COLO668 (cell line): ENCODE data around the gene UBN1.

ENCODE experiments used
- DNase-seq: peaks from one replicate; lab custom pipeline; 2025; ENCODE audit not compliant: unreplicated experiment; lab: John Stamatoyannopoulos, UW

The UBN1 gene, protein sequence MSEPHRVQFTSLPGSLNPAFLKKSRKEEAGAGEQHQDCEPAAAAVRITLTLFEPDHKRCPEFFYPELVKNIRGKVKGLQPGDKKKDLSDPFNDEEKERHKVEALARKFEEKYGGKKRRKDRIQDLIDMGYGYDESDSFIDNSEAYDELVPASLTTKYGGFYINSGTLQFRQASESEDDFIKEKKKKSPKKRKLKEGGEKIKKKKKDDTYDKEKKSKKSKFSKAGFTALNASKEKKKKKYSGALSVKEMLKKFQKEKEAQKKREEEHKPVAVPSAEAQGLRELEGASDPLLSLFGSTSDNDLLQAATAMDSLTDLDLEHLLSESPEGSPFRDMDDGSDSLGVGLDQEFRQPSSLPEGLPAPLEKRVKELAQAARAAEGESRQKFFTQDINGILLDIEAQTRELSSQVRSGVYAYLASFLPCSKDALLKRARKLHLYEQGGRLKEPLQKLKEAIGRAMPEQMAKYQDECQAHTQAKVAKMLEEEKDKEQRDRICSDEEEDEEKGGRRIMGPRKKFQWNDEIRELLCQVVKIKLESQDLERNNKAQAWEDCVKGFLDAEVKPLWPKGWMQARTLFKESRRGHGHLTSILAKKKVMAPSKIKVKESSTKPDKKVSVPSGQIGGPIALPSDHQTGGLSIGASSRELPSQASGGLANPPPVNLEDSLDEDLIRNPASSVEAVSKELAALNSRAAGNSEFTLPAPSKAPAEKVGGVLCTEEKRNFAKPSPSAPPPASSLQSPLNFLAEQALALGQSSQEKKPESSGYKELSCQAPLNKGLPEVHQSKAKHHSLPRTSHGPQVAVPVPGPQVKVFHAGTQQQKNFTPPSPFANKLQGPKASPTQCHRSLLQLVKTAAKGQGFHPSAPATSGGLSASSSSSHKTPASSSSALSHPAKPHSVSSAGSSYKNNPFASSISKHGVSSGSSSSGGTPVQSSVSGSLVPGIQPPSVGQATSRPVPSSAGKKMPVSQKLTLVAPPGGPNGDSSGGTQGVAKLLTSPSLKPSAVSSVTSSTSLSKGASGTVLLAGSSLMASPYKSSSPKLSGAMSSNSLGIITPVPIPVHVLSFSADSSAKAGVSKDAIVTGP (N-terminal part only)

DNA sequence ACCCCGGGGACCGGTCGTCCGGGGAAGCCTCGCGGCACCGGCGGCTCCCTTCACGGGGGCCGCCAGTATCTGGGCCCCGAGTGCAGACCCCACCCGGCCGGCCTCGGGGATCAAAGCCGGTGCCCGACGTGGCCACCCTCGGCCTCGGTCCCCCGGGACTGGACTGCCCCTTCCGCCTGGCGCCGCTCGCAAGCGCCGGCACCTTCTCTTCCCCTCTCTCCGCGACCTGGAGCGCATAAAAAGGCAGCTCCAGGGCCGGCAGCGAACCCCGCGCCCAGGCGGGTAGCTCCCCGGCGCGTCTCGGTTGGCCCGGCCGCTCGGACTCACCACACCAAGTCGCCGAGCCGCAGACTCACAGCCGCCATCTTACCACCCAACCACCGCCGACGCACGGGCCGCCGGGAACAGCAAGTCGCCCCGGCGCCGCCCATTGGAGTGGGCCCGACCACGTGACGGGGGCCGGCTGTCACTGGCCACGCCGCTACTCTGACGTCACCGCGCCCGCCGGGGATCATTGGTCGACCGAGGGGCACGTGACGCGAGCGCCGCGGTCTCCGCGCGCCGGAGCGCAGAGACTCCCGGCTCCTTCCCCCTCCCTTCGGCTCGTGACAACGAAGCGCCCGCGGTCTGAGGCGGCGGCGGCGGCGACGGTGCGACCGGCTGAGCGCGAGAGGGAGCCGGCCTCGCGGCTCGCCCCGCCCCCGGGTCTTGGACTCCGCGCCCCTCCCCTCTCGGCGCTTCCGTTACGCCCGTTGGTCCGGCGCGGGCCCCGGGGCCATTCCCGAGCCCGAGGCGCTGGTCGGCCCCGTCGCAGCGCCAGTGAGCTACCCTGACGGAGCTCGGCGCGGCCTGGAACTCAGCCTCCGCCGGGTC lies at the start of gene UBN1, which contains the start of gene GLYR1:
TSS of gene UBN1 (plus strand) at position 581 of the 873 bp plus-strand sequence. CDS start 5,437 bp downstream, outside the sequence.
TSS of gene GLYR1 (minus strand) at position 388 of the 873 bp plus-strand sequence. CDS start at position 365, 23 bp downstream.
- DNase-seq, result peak; percentile 99

DNA sequence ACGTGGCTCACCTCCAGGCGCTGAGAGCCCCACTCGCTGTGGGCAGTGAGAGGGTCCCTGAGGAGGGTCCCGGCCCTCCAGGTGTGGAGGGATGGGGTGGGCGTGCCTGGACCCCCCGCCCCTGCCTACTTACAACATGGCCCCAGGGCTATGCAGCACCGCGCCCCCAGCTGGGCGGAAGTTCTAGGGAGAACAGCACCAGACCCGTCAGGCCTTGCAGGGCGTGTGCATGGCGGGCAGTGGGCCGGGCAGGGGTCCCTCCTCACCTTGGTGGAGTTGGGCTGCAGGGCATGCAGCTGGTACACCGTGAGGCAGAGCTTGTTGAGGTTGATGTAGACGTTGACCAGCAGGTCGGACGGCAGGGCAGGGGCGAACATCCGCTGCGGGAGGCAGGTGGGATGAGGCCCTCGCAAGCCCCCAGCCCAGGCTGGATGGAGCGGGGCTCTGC lies 49.5 kb upstream of the UBN1 start:
- DNase-seq, result no peak

DNA sequence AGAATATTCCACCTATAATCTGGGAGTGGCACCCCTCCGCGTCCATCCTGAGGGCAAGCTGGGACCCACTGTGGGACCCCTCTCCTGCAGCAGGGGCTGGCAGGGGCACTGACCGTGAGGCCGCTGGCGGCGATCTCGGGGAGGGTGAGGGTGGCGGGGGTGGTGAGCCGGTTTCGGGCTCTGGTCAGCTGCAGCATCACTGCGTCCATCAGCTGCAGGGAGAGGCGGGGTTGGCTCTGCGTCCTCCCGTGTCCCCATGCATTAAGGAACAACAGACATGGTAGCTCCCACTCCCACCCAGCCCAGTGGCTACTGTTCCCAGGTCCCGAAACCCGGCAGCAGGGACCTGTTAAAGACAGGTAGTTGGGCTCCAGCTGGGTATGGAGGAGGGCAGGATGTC lies 48.8 kb upstream of the UBN1 start:
- no peak for DNase-seq

DNA sequence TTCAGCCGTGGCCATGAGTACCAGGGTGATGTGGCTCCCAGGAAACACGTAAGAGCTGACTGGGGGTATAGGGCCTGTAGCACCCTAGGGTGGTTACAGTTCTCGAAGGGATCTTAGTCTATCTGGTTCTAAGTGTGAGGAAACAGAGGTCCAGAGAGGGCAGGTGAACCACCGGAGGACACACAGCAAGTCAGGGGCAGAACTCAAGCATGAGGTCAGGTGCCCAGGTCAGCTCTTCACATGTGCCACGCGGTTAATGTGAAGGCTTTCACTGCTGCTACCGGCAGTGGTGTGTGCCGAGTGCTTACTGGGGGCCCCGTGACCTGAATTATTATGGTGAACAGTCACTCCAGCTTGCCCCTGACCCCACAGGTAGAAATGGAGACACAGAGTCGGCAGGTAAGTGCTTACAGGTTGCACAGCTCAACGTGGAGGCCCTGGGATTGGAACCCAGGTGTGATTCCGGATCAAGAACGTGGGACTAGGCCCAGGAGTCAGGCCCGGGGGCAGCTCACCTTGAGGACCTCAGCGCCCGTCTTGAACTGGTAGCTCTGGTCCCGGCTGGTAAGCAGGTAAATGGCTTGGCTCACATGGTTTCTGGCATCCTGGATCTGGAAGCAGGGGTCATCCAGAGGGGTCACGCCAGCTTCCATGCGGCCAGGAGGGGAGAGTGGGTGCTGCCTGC lies 48.0 kb upstream of the UBN1 start:
- no peak for DNase-seq

DNA sequence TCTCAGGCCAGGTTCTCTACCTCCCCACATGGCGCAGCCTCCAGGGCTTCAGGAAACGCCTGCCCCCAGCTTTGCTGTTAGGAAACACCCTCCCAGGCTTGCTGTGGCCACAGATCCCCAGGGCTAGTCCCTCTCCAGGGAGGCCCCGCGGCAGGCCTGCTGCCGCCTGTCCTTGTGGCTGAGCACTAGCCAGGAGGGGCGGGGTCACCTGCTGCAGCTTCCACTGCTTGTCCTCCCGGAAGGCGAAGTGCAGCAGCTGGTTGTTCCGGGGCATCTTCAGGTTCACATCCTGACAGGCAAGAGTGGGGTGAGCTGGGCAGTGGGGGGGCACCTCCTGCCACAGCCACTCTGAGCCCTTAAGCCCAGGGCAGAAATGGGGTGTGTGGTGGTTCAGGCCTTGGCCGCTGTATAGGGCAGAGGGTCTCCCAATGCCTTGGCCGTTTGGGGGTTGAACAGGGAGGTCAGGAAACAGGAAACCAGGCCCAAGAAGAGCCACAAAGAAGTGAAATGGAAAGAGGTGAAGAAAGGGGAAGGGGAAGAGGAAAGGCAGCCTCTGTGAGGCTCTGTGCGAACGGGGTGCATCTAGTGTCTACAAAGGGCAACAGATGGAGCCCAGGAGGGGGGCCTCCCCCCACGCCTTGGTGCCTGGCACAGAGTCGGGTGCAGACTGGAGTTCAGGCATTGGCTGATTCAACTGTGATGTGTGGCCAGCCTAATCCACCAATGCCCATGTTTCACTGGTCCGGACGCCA lies 46.8 kb upstream of the UBN1 start:
- DNase-seq, result peak; percentile 88

DNA sequence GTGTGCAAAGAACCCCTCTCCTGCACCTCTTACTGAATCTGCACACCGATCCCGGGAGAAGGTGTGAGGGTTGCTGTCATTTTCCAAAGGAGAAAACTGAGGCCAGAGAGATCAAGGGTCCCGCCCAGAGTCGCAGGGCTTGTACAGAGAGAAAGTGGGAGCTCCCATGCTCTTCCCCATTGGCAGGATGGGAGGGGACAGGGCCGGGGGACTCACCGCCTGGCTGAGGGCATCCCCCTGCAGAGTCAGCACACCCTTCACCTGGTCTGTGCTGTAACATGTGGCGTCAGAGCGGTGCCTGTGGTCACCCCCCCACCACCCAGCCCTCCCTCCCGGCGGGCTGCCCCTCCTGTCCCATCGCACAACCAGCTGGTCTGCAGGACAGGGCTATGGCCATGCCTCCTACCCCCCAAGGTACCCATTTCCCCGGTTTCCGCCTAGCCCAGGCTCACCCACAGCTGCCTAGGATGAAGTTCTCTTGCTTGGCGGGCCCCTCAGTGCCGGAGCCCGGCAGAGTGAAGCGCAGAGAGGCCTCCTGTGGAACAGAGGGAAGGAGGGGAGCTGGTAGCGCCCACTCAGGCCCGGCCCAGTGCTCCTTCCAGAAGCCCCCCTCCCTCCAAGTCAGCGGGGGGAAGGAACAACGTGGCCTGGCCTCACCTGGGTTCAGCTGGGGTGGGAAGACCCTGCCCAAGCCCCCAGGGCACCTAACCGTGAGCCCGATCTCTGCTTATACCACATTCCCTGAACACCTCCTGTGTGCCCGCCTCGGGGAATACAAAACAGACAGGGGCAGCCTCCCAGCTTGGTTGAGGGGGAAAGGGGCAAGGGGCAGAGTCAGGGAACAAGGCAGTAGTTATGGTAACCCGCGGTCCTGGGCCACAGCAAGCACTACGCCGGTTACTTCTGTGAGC lies 46.0 kb upstream of the UBN1 start:
- no peak for DNase-seq

DNA sequence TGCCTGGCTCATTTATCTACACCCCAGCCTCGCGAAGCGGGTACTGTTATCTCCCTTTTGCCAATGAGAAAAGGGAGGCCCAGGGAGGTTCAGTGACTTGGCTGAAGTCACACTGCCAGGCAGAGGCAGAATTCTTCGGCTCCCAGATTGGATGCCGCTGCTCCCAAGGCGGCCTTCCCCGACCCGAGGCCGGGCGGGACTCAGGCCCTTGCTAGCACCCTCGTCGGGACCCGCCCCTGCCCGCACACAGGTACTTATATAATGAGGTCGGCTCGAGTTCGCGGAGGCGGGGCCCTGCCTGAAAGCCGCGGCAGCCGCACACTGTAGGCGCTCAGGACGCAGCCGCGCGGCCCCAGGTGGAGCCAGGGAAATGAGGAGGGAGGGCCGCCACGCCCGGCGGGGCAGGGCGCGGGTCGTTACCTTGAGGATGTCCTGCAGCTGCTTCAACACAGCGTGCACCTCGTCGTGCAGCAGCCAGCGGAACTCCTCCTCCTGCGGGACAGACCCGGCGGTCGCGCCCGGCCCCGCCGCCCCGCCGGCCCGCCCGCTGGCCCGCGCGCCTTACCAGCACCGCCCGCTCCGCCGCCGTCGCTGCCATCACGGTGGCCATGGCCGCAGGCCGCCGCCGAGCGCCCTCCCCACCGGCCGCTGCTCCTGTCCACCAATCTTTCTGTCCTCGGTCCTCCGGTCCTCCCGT lies 45.2 kb upstream of the UBN1 start, which contains the start of gene ROGDI:
TSS of gene ROGDI (minus strand) at position 672 of the 697 bp plus-strand sequence. CDS start at position 610, 62 bp downstream.
- peak; percentile 95 for DNase-seq

DNA sequence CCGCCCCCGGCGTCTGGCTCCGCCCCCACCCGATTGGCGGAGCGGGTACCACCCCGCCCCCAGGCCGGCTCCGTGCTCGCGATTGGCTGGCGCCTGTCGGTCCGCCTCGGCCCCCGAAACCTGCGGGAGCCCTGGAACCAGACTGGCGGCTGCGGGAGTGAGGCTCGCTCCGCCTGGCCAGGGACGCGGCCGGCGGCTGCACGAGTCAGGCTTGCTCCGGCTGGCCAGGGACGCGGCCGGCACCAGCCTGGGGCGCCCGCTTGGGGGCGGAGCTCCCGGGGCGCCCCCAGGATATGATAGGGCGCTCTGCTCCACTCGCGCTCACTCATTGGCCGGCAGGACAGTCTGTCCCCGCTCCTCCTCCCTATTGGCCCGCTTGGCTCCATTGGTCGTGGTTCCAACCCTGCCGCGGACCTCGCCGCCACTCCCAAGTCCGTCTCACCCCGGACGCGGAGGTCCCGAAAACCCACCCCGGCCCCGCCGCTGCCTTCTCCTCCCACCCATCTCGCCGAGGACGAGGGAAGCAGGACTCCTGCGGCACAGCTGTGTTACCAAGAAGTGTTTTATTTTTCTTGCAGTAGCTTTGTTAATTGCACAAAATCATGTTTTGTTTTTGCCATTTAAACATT lies 44.5 kb upstream of the UBN1 start:
- peak; percentile 95 for DNase-seq

DNA sequence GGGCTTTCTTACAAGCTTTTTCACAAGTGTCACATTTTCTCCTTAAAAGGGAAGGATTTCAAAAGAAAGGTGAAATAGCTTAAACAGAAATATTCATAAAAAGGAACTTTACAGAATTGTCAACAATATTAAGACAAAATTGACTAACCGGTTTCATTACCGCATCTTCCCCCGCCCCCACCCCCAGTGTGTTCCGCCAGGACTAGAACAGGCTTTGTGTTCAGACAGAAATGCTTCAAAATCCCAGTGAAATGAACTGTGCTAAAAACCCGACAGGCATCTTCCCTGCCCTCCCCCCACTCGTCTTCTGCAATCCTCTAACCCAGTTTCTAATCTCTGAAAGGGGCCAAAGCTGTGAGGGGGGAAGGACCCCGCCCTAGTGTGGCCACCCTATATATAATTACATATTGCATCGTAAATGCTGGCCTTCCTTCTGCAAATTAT lies 43.9 kb upstream of the UBN1 start:
- DNase-seq, result no peak

DNA sequence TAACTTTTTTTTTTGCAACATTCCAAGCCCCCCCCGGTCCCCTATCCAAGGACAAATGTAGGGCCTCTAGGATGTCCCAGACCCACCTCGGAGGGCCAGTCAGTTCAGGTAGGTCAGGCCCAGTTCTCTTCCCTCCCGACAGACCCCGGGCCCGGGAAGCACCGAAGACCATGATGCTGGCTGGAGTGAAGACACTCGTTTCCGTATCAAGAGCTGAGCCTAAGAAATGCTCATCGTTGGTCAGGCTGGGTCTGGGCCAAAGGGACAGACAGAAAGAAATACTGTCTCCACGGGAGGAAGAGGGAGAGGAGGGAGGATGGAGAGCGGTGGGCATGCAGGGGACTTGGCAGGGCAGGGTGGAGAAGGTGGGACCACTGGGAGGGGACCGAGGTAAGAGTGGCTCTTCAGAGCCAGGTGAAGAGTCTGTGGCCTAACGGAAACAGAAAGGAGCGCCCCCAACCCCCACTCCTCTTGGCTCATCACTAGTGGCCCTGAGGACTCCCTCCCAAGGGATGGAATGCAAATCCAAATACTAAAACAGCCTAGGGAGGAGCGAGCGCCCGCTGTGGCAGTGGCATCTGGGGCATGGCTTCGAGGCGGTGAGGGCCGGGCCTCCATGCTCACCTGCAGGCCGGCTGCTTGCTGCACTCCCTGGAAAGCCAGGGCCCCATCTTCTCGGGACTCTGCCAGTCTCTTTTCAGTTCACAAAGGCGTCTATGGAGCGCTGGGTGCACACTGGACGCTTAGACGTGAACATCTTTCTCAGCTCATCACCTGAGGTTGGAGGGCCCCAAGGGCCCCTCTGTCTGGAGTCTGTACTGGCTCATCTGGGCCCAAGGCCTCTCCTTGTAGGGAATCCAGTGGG lies 43.2 kb upstream of the UBN1 start:
- DNase-seq, result no peak

DNA sequence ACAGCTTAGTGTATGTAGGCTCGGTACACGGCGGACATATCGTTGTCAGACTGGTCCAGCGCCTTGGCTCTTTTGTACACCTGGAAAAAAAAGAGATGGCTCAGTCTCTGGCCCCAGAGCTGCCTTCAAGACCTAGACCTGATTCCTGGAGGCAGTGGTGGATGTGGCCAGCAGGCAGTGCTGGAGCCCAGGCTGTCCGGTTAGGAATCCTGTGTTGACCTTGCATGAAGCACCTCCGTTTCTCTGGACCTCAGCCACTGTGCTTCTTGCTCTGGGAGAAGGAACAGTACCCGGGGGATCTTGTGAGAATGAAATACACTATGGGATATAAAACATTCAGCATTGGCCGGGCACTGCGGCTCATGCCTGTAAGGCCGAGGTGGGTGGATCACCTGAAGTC lies 42.0 kb upstream of the UBN1 start:
- DNase-seq, result no peak

DNA sequence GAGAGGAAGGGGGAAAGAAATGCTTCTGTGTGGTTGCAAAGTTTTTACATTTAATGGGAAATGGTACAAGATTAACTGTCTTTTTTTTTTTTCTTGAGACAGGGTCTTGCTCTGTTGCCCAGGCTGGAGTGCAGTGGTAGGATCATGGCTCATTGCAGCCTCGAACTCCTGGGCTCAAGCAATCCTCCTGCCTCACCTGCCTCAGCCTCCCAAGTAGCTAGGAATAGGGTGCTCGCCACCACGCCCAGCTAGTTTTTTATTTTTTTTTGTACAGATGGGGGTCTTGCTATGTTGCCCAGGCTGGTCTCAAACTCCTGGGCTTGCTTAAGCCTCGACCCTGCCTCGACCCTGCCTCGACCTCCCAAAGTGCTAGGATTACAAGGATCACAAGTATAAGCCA lies 41.0 kb upstream of the UBN1 start:
- DNase-seq, result no peak

DNA sequence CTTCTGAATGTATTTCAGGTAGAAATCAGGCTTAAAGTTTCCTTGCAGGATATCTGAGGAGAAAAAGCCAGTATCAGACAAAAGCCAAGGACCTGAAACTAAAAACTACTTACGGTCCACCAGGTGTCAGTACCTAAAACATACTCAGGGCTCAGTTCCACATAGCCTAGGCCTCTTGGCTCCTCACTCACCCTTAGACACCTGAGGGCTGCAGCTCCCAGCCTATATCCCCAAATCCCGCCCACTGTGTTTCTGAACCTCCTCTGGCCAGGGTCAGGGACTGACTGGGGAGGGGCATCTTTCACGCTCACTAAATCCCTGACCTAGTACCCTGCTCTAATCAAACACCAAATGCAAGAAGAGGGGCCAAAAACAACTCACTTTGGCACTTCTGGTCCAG lies 36.0 kb upstream of the UBN1 start:
- DNase-seq, result no peak

DNA sequence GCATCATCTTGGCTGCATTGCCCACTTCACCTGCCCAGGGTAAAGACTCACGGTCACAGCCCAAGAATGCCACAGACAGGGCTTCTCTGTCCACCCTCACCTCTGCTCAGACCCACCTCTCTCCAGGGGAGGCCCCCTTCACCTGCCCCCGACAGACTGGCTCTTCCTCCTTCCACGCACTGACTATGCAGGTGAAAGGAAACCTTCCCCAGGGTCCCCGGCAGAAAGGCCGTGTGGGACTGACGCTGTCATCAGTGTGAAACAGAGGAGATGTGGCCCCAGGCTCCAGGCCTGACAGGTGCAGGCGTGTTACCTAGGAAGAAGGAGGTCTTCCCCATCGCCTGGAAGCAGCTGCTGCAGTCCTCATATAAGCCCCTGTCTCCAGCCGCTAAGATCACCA lies 35.5 kb upstream of the UBN1 start:
- DNase-seq, result no peak

DNA sequence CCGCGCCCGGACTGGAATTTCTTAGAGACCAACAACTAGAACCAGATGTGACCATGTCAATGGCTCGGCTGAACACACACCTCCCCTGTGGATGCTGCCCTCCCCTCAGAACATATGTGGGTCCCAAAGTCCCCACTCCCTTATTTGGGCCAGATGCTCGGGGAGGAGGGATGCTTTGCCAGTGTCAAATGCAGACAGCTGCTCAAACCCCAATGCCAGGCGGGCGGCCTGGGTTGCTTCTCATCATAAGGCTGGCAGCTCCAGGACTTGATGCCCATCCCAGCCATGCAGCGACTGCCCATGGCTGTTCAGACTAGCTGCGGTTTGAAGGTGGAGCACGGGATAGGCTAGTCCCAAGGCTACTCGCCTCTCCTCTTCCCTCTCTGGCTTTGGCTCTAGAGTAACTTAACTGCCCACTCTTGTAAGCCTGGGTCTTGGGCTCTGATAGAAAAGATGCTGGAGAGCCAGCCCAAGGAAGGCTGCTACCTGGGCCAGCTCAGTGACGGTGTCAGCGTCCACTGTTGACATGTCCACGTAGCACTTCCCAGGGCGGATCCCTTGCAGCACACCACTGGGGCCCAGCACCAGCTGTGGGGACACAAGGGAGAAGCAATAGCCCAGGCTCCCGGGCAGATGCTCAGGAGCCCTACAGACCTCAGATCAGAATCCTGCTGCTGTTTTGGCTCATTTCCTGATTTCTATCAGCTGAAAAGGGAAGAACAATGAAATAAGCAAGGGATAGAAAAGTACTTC lies 33.9 kb upstream of the UBN1 start:
- DNase-seq, result no peak
